ENCODE data around the gene PTPN7.
"Not testable (repeated sequence)": the region's sequence is repeated elsewhere in the genome, so short reads cannot be mapped to it uniquely, and the experiment has no call there.

Gene PTPN7

GRCh38 chr1:202189001-202189790, 28.8 kb upstream of the PTPN7 start:
- DNase-seq = peak; percentile 41

- no peak for DNase-seq
Measured at GRCh38 chr1:202187697-202188407, 27.4 kb upstream of the PTPN7 start.

- no peak for DNase-seq
Measured at GRCh38 chr1:202187041-202187671, 26.8 kb upstream of the PTPN7 start.

GRCh38 chr1:202186327-202186726, 25.9 kb upstream of the PTPN7 start:
- peak; percentile 27 for DNase-seq

GRCh38 chr1:202184750-202185460, 24.5 kb upstream of the PTPN7 start:
- DNase-seq = peak; percentile 72

- no peak for DNase-seq
Measured at GRCh38 chr1:202182040-202182877, 21.9 kb upstream of the PTPN7 start.

- no peak for DNase-seq
Measured at GRCh38 chr1:202181586-202181985, 21.2 kb upstream of the PTPN7 start.

- DNase-seq = not testable (repeated sequence)
Measured at GRCh38 chr1:202180751-202181139, 20.3 kb upstream of the PTPN7 start.

GRCh38 chr1:202179828-202180750, 19.7 kb upstream of the PTPN7 start:
- DNase-seq = no peak

- DNase-seq = no peak
Measured at GRCh38 chr1:202176949-202177927, 16.8 kb upstream of the PTPN7 start.

- DNase-seq = no peak
Measured at GRCh38 chr1:202173993-202174392, 13.6 kb upstream of the PTPN7 start.

GRCh38 chr1:202172015-202172355, 11.6 kb upstream of the PTPN7 start:
- DNase-seq = no peak

- no peak for DNase-seq
Measured at GRCh38 chr1:202171292-202172014, 11.1 kb upstream of the PTPN7 start.

- DNase-seq = peak; percentile 75
Measured at GRCh38 chr1:202170726-202171125, 10.3 kb upstream of the PTPN7 start.

GRCh38 chr1:202168861-202169260, 8.5 kb upstream of the PTPN7 start:
- DNase-seq = no peak

- DNase-seq = peak; percentile 89
Measured at GRCh38 chr1:202167708-202168415, 7.5 kb upstream of the PTPN7 start.

- DNase-seq = not testable (repeated sequence)
Measured at GRCh38 chr1:202167054-202167453, 6.7 kb upstream of the PTPN7 start.
